HG02763 (cell line): Measurements from ENCODE around the gene DDX1.
A peak's percentile ranks its signal among the peaks of the same experiment; 100 is the strongest.

Experiments used
- ATAC-seq: cut with Tn5 transposase; IDR thresholded peaks from one replicate; pipeline ENCODE4 v1.9.1; 2021; ENCODE audit warnings: mild to moderate bottlenecking, moderate library complexity; ENCODE audit not compliant: unreplicated experiment

The DDX1 gene

GRCh38 chr2:15626967-15627366 is 35.3 kb downstream of the DDX1 start:
- no peak for ATAC-seq

- no peak for ATAC-seq
These were observed 36.4 kb downstream of the DDX1 start for GRCh38 chr2:15627817-15628684.

- no peak for ATAC-seq
These were observed 37.5 kb downstream of the DDX1 start for GRCh38 chr2:15628899-15629855.

- ATAC-seq, result no peak
These were observed 38.7 kb downstream of the DDX1 start for GRCh38 chr2:15630121-15630977.

GRCh38 chr2:15630978-15631719 is 39.5 kb downstream of the DDX1 start:
- no peak for ATAC-seq

- ATAC-seq, result no peak
These were observed 40.2 kb downstream of the DDX1 start for GRCh38 chr2:15631883-15632282.

- no peak for ATAC-seq
These were observed 41.6 kb downstream of the DDX1 start for GRCh38 chr2:15633043-15633970.

GRCh38 chr2:15633971-15634346 is 42.3 kb downstream of the DDX1 start:
- ATAC-seq, result no peak

- no peak for ATAC-seq
These were observed 43.3 kb downstream of the DDX1 start for GRCh38 chr2:15634846-15635490.

- peak; percentile 91 for ATAC-seq
These were observed 45.5 kb downstream of the DDX1 start for GRCh38 chr2:15636972-15637785.

- ATAC-seq, result no peak
These were observed 47.1 kb downstream of the DDX1 start for GRCh38 chr2:15638720-15639119.

- no peak for ATAC-seq
These were observed 47.9 kb downstream of the DDX1 start for GRCh38 chr2:15639323-15640251.

GRCh38 chr2:15640261-15640711 is 48.6 kb downstream of the DDX1 start:
- ATAC-seq, result no peak

- no peak for ATAC-seq
These were observed 49.1 kb downstream of the DDX1 start for GRCh38 chr2:15640784-15641183.

- ATAC-seq, result no peak
These were observed 49.9 kb downstream of the DDX1 start for GRCh38 chr2:15641530-15641982.

- no peak for ATAC-seq
These were observed 50.5 kb downstream of the DDX1 start for GRCh38 chr2:15642011-15642814.
